GM11168 (cell line): ENCODE results near the gene ELOVL4.

Source experiments
- in situ Hi-C: fragments of 300-500 bp; cut with MboI; formaldehyde crosslinking; loops from one replicate; pipeline ENCODE4 v1.12.0; 2022; ENCODE audit warnings: low sequenced_read_pairs; ENCODE audit not compliant: unreplicated experiment

ELOVL4 gene

DNA sequence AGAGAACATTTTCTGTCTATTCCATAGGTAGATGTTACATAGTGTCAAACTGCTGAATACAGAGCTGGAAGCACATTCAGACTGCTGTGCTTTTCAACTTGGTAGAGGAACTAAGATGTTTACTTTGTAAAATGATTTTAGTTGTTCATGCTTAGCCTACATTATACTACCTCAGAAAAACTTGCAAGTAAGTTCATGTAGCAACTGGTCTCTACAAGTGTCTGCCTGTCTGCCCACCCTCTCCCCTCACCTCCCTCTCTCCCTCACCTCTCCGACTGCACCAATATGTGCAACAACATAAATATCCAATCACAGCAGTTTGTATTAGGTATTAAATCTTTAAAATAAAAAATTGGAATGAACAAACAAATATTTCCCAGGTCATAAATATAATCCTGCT lies 25.3 kb downstream of the ELOVL4 start:
- in situ Hi-C loops = no loop called here

DNA sequence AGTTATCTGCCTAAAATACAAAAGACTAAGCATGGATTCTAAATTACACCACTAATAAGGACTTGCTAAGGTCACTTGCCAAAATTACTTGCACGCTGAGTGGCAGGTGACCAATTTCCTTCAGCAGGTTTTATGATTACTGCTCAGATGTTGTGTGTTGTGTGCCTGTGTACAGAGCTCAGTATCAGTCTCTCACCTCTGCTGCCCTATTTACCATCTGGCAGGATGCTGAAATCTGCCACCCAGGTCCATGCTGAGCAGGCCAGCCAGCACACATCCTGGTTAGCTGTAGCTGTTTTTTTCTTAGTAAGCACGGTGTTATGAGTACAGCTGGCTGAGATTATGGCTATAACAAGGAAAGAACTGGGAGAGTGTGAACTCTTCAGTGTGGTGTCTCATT lies 34.0 kb downstream of the ELOVL4 start:
- in situ Hi-C loops = no loop called here

DNA sequence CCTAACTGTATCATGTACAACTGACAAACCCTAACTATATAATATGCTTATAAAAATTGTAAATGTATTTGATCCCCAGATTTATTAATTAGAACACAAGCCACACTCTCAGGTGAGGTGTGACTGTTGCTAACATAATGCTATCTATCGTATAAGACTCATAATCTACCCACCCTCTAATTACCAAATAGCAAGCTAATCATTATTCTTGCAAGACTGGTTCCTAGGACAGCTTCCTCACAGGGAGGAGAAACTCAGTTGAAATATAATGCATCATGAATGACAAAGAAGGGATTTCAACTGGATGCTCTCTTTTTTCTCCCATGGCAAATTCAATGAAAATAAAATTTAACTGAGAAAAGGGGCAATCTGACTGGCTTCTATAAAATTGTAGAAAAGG lies 35.4 kb downstream of the ELOVL4 start:
- in situ Hi-C loops = no loop called here

DNA sequence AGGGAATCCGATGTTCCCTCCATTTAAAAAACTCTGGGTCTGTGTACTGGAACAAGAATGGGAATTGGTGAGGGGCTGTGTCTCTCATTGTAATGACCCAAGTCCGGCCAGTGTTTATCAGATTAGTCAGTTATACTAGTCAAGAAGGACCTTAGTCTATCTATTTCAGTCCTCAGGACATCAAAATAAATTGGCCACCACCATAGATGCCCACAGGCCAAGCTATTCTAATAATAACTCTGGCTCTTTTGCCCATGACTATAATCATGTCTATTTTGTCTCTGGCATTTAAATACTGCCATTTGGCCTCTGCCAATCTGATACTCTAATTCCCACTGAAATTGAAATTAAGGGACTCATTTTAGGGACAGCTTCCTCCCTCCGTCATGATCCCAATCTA lies 37.8 kb downstream of the ELOVL4 start:
- in situ Hi-C loops = no loop called here

DNA sequence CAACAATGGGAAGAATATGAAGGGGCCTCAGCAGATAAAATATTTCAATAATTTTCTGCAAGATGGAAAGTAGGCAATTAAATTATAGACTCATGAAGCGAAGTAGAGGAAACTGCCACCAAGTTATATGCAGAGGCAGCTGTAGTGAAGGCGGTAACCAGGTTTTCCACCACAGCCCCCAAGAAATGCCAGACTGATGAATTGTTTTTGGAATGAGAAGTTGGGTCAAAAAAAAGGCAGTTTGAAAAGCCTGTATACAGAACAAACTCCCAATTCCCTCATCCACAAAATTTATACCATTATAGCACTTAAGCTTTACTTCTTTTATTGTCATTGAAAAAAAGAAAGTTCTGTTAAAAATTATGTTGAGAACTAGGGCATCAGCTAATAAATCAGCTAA lies 45.3 kb downstream of the ELOVL4 start:
- in situ Hi-C loops = no loop called here

DNA sequence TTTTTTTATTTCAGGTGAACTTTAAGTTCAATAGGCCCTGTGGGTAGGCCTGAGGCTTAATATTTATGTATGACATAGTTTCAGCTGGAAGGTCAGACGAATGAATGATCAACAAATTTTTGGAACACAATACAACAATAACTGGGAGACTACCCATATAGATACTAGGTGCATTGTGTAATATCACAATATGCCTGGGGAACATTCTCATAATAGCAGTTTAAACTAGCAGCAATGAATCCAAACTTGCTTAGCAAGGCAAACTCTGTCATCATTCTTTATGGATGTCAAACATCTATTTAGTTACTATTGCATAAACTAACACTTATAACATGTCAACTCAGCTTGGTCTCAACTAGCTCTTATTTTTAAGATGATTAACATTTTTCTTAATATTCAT lies 49.3 kb downstream of the ELOVL4 start:
- in situ Hi-C loops = no loop called here

DNA sequence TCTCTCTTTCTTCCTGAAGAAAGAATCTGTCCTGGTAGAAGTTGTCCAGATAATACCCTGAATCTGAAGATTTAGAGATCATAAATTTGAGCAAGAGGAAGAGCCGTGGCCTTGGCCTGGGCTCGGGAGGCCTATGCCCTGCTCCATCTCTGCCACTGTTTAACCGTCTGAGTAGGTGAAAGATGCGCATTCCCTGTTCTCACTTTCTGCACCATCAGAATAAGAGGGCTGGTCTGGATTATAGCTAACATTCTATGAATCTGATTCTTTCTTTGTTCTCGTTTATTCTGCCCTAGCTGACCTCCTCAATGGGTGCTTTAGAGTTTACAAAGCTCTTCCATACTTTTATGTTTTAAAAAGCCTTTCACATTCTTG lies 51.3 kb downstream of the ELOVL4 start:
- in situ Hi-C loops = no loop called here

DNA sequence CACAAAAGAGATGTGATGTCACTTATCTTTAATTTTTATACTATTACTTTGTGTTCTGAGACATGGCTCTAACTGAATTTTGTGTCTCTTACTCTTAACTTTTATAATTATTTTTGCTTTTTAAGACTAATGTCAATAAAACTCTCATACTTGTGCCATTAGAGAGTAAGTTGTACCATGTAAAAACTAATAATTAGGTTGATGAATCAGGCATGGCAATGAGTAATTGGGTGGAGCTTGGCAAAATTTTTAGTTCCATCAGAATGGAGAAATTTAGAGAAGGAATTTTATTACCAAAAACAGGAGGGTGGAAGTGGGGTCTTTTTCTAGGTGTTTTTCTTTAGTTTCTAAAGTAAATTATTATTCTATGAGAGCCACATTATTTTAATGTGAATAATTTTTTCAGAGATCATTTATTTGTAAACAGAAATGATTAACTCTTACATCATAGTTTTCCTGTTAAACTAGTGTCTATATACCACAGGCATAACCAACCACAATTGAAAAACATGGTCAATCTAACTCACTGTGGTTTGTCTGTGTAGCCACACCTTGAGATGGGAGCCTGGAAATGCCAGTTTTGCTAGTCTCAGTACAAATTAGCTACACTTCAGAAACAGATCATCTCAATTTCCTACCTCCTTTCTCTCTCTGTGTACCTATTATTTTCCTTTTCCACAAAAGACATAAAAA lies 51.8 kb downstream of the ELOVL4 start:
- in situ Hi-C loops = no loop called here

DNA sequence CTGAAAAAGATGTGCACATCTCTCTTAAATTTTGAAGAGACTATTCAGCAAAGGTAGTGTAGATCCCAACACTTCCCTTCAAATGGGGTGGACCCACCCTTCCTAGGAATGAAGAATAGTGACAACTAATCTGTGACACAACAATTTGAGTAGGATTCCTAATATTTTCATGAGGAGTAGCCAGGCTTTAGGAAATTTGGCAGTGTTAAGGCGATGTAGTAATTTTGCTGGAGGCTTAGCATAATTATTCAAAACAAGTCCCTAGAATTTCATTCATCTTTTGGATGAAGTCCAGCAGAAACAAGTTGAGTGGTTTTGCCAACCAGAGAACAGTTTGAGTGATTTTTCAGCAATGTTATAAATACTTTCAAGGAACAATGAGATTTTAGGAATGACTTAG lies 52.4 kb downstream of the ELOVL4 start:
- in situ Hi-C loops = no loop called here

DNA sequence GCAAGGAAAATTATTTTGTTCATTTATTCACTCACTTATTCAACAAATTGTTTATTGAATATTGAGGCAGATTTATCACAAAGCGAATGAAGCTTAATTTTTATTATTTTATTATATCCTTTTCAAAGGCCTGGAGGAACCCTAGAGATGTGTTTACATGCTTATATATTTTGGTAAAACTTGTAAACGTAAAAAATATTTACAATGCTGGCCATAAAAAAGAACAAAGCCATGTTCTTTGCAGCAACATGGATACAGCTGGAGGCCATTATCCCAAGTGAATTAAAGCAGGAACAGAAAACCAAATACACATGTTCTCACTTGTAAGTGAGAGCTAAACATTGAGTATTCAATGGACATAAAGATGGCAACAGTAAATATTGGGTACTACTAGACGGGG lies 58.8 kb downstream of the ELOVL4 start:
- in situ Hi-C loops = no loop called here

DNA sequence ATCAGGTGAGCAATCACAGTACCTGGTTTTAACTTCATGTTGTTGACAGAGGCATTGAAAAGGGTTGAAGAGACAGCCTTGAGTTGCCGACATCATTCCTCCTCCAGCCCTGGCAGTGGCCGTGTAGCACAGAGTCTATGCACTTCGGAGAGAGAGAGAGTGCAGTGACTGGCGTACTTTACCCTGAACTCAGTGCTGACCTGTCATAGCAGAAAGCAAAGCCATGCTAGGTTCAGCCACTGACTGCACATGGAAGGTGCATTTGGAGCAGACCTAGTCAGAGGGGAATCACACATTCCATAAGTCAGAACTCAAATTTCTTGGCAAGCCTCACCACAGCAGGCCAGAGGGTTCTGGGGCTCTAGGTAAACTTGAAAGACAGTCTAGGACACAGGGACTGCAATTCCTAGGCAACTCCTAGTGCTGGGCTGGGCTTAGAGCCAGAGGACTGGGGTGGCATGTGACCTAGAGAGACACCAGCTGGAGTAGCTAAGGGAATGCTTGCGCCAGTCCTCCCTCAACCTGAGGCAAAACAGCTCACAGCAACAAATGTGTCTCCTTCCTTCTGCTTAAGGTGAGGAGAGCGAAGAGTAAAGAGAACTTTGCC lies 69.1 kb downstream of the ELOVL4 start:
- in situ Hi-C loops = no loop called here

DNA sequence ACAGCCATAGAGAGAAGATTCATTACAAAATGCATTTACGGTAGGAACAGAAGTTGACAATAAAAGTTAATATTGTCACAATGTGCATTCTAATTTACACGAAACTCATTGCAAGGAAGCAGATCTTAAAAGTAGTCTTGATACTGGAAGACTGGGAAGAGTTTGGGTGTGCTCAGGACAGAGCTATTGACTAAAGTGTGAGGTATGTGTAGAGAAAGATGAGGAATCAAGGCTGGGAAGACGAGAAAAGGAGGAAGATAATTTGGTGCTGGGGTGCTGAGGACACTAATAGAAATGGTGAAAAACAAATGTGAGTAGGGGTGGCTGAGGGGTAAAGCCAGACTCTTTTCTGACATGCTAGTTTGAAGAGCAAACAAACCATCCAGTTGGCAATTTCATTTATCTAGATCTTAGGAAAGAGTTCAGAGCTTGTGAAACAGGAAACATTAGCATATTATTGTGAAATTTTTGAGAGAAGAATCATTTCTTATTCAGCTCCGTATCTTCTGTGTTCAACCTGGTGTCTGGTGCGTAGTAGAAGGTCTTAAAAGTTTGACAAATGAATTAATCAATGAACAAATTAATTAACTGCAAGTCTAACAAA lies 72.7 kb downstream of the ELOVL4 start:
- in situ Hi-C loops = no loop called here

DNA sequence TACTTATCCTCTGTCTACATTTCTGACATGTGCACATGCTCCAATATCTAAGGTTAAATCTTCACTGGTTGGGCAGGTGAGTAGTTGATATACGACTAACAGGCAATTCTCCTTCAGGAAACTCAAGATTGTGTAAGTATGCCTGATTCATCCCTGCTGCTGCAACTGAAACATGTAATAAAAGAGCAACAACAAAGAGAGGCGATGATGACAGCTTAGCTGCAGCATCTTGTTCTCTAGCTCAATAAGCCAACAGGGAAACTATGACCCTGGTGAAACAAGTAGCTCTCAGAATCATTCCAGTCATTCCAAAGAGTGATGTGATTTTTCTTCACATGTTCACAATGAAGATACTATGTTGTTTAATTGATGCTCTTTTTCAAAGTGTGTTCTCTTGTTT lies 74.4 kb downstream of the ELOVL4 start:
- in situ Hi-C loops = no loop called here

DNA sequence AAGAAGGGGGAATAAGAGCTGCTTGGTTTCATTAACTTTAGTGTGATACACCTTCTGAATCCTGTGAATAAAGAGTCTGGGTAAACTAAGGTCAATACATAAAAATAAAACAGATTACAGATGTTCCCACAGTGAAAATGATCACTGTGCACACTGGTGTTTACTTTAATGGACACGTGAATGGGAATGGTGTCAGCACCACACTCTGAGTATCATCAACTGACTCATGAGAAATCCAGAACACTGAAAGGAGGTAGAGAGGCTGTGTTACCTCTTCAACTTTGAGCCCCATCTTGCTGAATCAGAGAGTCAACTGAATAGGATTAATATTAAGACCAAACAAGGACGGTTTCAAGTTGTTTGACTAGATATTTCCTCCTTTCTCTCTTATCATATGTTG lies 75.0 kb downstream of the ELOVL4 start:
- in situ Hi-C loops = no loop called here

DNA sequence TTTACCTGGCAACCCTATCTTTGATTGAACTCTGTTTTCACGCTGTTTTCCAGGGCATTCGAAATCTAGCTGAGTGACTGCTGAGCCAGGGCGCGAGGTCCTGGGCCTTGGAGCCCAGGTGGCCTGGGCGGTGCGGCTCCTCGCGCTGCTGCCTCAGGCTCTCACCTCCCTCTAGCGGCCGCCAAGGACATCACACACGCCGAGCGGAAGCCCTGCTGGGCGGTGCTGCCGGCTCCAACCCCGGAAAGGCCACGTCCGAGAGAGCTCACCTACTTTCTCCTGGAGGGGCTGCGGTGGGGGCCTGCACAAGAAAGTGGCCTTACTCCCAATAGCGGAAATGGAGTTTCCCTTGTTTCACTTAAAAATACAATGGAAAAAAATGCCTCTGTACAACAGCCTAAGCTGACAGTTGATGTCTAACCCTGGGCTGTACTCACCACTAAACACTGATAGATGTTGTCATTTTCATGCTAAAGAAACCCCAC lies 77.7 kb downstream of the ELOVL4 start:
- in situ Hi-C loops = no loop called here

DNA sequence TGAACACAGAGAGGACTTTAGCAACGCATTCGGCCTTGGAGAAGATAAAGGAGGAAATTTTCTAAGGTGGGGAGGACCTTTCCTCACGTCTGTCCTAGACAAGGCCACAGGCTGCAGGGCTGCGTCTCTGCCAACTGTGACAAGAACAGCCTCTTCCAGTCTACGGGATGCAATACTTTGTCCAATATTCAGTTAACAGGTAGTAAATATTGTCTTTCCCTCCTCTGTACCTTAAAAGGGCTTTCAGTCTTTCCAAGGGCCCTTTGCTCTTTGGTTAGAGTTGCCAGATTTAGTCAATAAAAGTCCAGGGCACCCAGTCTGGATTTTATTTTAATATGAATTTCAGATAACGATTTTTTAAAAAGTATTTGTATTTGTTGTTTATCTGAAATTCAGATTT lies 78.2 kb downstream of the ELOVL4 start:
- in situ Hi-C loops = no loop called here

DNA sequence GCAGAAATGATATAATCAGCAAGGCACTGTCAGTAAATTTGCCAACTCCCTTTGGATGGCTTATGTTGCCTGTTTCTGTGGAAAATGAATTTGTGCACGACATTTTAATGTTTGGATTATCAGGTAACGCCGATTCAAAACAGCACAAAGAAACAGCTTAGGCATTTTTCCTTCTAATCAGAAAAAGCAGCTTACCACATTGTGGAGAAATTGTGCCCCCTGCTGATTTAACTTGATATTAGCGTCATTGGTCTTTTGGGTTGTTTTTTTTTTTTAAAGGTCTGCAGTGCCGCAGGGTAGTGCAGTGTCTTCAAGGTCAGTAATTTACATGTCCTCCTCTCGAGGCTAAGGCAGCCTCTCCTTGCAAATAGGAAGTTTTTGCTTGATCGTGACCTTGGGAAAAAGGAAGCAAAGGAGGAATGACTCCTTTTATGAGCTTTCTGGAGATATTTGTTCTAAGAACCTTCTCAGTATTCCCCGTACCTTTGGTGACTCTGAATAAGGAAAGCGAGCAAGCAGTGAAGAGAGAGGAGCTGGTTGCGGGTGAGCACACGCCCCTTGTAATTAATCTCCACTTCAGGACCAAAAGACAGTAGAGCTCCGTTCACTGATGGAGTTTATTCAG lies 79.1 kb downstream of the ELOVL4 start:
- in situ Hi-C loops = no loop called here
